Mucosa of descending colon (tissue), 3 donors: ENCODE results near the gene ATP7A. TPM values are rescaled to one million over a fixed set of nuclear protein-coding genes. Genes with fewer than 3 reads are reported as not detected.
"Not testable (repeated sequence)": the region's sequence is repeated elsewhere in the genome, so short reads cannot be mapped to it uniquely, and the experiment has no call there.

Source experiments
- ATAC-seq: fragments of 200-7000 bp; cut with Tn5 transposase; one replicate; pipeline ENCODE4 v1.9.1; 2020; ENCODE audit warnings: mild to moderate bottlenecking, moderate library complexity
- DNase-seq, 3 donors: peaks; one replicate each; pipeline ENCODE4 v3.0.0-alpha.2; 2020
- H3K36me3 ChIP-seq: fragments of 200-600 bp; one replicate; pipeline ENCODE4 v1.8.0; 2021; ENCODE audit warnings: low read depth, mild to moderate bottlenecking
- H3K4me1 ChIP-seq: fragments of 200-600 bp; one replicate; pipeline ENCODE4 v1.8.0; 2021; ENCODE audit warnings: low read depth, mild to moderate bottlenecking
- H3K4me3 ChIP-seq: fragments of 200-600 bp; one replicate; pipeline ENCODE4 v1.8.0; 2021; ENCODE audit warnings: mild to moderate bottlenecking
- H3K9me3 ChIP-seq: fragments of 200-600 bp; one replicate; pipeline ENCODE4 v1.8.0; 2021; ENCODE audit warnings: mild to moderate bottlenecking
- CTCF ChIP-seq: fragments of 200-600 bp; IDR thresholded peaks from one replicate; pipeline ENCODE4 v1.8.0; 2022; ENCODE audit warnings: antibody characterized with exemption, mild to moderate bottlenecking
- intact Hi-C, 2 donors: fragments of 100-400 bp; cut with DNase I in 1 of 2; cut with micrococcal nuclease in 1 of 2; formaldehyde crosslinking; loops; one replicate each; pipeline versions ENCODE4 v1.11.0 to v1.11.1; 2022; cut with DNase I, micrococcal nuclease
- total RNA-seq, 3 donors: library from RNA; stranded (reverse); fragmentation: NEBNext Ultra II Directional in 2 of 3; extraction: Animal tissue kit (Norgen Biotek cat#: 25700) in 2 of 3; gene quantifications; one replicate each; pipeline versions ENCODE4 v1.2.1 to v1.2.4, GENCODE V29; 2021 to 2023
- donor health status: DM: no; HTN: no; CAD: no; lungs with moderate emphysema.
- donor health status: DM: no; HTN: no; CAD: no.
- donor health status: DM: no; HTN: yes; CAD: no.

ATP7A gene
- total RNA-seq, 3 donors from 2014 or later: 6.9 to 11.2 (median 9.7) TPM

DNA sequence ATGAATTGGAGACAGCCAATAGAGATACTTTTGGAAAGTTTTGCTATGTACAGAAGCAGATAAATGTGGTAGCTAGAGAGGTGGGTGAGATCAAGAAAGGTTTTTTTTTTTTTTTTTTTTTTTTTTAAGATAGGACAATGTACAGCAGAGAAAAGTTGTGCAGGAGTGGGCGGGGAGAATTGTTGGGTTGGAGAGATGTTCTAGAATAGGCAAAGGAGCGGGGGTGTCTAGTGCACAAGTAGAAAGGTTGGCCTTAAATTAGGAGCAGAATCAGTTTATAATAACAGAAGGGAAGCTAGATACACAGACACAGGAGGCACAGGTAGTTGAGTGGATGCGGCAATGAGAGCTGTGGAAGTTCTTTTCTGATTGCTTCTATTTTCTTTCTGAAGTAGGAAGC is 127.4 kb downstream of the ATP7A start:
- DNase-seq (no peak), ATAC-seq (no peak)
- H3K4me1 ChIP-seq: no peaks in the 10 kb centered on the region
- no peaks in the 10 kb centered on the region for H3K9me3 ChIP-seq
- no peak for TF ChIP-seq CTCF
- no peaks in the 10 kb centered on the region for H3K36me3 ChIP-seq
- intact Hi-C loops: no loop called here
- H3K4me3 ChIP-seq: no peak overlapping the region

DNA sequence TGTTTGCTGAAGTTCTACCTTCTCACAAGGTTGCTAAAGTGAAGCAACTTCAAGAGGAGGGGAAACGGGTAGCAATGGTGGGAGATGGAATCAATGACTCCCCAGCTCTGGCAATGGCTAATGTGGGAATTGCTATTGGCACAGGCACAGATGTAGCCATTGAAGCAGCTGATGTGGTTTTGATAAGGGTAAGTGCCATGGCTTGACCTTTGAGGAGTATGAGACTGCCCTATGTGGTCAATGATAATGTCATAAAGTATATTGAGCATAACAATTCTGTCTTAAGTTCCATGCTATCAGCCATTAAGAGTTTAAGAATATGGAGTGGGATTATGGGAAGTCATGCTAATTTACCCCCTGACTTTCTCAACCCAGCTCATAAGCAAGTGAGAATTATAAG is 132.1 kb downstream of the ATP7A start:
- Histone ChIP-seq H3K4me1 (no peaks in the 10 kb centered on the region), H3K36me3 (no peaks in the 10 kb centered on the region), H3K4me3 (no peak overlapping the region), H3K9me3 (no peaks in the 10 kb centered on the region)
- no peak for ATAC-seq
- intact Hi-C loops: no loop called here
- no peak for TF ChIP-seq CTCF
- DNase-seq: no peak

DNA sequence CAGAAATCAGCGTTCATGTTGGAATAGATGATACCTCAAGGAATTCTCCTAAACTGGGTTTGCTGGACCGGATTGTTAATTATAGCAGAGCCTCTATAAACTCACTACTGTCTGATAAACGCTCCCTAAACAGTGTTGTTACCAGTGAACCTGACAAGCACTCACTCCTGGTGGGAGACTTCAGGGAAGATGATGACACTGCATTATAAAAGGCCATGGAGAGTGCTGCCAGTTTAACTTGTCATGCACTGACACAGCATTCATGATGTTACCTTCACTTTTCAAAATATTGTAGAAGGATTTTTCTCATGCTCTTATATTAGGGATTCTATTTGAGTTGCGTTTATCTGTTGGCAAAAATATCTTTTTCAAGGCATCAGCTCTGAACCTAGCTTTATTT is 135.9 kb downstream of the ATP7A start:
- DNase-seq (no peak), ATAC-seq (no peak)
- TF ChIP-seq CTCF: no peak
- H3K36me3 ChIP-seq: no peaks in the 10 kb centered on the region
- H3K9me3 ChIP-seq: no peaks in the 10 kb centered on the region
- H3K4me3 ChIP-seq: no peak overlapping the region
- intact Hi-C loops: no loop called here
- H3K4me1 ChIP-seq: no peaks in the 10 kb centered on the region

GRCh38 chrX:78048052-78048451 is 137.6 kb downstream of the ATP7A start:
- Histone ChIP-seq H3K4me3 (no peak overlapping the region), H3K9me3 (no peaks in the 10 kb centered on the region), H3K4me1 (no peaks in the 10 kb centered on the region), H3K36me3 (no peaks in the 10 kb centered on the region)
- no peak for TF ChIP-seq CTCF
- DNase-seq: no peak
- ATAC-seq: no peak
- intact Hi-C loops: no loop called here

DNA sequence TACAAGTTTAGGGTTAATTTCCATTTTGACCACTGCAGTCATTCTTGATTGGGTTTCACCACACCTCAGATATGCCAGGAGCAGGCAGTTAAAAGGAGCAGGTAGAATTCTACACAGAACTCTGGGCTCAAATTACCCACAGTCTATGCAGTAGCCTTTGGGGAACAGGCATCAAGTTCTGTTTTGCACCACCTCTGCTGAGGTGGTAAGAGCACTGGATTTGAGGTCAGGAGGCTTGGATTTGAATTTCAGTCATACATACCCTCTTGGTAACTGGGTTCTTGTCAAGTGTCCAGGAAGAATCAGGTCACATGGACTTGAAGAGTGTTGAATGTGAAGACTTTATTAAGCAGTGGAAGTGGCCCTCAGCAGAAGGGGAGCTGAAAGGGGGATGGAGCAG is 153.2 kb downstream of the ATP7A start:
- no peak for TF ChIP-seq CTCF
- Histone ChIP-seq H3K36me3 (no peaks in the 10 kb centered on the region), H3K4me3 (no peak overlapping the region), H3K4me1 (no peaks in the 10 kb centered on the region), H3K9me3 (no peaks in the 10 kb centered on the region)
- DNase-seq: no peak
- no peak for ATAC-seq
- intact Hi-C loops: no loop called here

GRCh38 chrX:78064152-78064551 is 153.7 kb downstream of the ATP7A start:
- intact Hi-C loops: no loop called here
- H3K4me3 ChIP-seq: no peak overlapping the region
- ATAC-seq (no peak), DNase-seq (no peak)
- no peaks in the 10 kb centered on the region for H3K4me1 ChIP-seq
- TF ChIP-seq CTCF: no peak
- no peaks in the 10 kb centered on the region for H3K36me3 ChIP-seq
- H3K9me3 ChIP-seq: no peaks in the 10 kb centered on the region

- H3K4me1 ChIP-seq, H3K4me3 ChIP-seq, intact Hi-C loops, H3K9me3 ChIP-seq, H3K36me3 ChIP-seq, ATAC-seq, DNase-seq: not testable (repeated sequence)
Measured at GRCh38 chrX:78064698-78065601, 154.5 kb downstream of the ATP7A start.
